ENCODE results near the gene C6orf89. TPM values are rescaled to one million over a fixed set of nuclear protein-coding genes. Genes with fewer than 3 reads are reported as not detected.

The C6orf89 gene
- total and polyA plus RNA-seq, 2 of the 8 experiments (the other 6 are each of a cell fraction or from before 2014, with no cell fraction given): 4.6 to 12.3 TPM

GRCh38 chr6:36908747-36909146 is 23.0 kb downstream of the C6orf89 start (continued):
- TF ChIP-seq RAD21 (IDR thresholded peaks at IDR 0.05 in 1 of 2, conservative IDR thresholded peaks at IDR 0.05 in 1 of 2; ENCODE audit: low read depth in 2 of 2, low read length in 2 of 2) (no peak), CBX8 (IDR thresholded peaks at IDR 0.05; ENCODE audit: borderline replicate concordance, low read depth, low read length) (no peak), TBP (IDR thresholded peaks at IDR 0.05; ENCODE audit: low read depth, low read length) (no peak), JUN (IDR thresholded peaks at IDR 0.05; ENCODE audit: low read depth, low read length) (no peak), HDAC2 (IDR thresholded peaks at IDR 0.05; ENCODE audit: borderline replicate concordance in 1 of 2, low read depth in 2 of 2, low read length in 2 of 2) (no peak)
